ENCODE results near the gene AP3D1.

DNA sequence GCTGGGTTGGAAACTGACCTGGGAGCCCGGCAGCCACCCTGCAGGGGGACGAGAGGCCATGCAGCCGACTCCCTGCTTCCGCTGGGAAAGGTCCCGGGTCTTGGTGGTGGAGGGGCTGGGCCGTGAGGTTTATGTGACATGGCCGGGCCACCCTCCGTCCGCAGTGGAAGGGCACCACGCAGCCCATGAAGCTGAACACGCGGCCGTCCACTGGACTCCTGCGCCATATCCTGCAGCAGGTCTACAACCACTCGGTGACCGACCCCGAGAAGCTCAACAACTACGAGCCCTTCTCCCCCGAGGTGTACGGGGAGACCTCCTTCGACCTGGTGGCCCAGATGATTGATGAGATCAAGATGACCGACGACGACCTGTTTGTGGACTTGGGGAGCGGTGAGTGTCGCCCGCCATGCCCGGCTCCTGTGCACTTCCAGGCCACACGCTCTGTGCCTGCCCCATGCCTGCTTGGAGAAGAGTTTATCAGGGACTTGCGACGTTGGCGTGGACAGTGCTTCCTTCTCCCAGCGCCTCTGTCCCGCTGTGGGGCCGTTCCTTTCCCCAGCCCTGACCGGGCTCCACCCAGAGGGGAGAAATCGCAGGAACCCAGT is 39.6 kb upstream of the AP3D1 start:
- TF ChIP-seq, protein P1, sequence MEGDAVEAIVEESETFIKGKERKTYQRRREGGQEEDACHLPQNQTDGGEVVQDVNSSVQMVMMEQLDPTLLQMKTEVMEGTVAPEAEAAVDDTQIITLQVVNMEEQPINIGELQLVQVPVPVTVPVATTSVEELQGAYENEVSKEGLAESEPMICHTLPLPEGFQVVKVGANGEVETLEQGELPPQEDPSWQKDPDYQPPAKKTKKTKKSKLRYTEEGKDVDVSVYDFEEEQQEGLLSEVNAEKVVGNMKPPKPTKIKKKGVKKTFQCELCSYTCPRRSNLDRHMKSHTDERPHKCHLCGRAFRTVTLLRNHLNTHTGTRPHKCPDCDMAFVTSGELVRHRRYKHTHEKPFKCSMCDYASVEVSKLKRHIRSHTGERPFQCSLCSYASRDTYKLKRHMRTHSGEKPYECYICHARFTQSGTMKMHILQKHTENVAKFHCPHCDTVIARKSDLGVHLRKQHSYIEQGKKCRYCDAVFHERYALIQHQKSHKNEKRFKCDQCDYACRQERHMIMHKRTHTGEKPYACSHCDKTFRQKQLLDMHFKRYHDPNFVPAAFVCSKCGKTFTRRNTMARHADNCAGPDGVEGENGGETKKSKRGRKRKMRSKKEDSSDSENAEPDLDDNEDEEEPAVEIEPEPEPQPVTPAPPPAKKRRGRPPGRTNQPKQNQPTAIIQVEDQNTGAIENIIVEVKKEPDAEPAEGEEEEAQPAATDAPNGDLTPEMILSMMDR (IDR thresholded peaks at IDR 0.05; ENCODE audit: extremely low read depth in 1 of 2, insufficient read depth in 1 of 2, low read depth in 1 of 2, low read length in 2 of 2), result no peak
- TF ChIP-seq MAX (IDR thresholded peaks at IDR 0.05; ENCODE audit: insufficient read depth, insufficient read length), result no peak
- TF ChIP-seq POLR2AphosphoS5 (IDR thresholded peaks at IDR 0.05; ENCODE audit: insufficient read depth, low read depth, low read length), result no peak
- TF ChIP-seq GATA2 (IDR thresholded peaks at IDR 0.05; ENCODE audit: insufficient read depth, insufficient read length, low read depth, low read length), result no peak
- no peak for TF ChIP-seq MYC (IDR thresholded peaks at IDR 0.05; ENCODE audit: low read depth, low read length)
- TF ChIP-seq POLR2A (IDR thresholded peaks at IDR 0.05; ENCODE audit: low read depth, low read length), result no peak

All from endothelial cell of umbilical vein (primary cell).